HG02943 (cell line): ENCODE results near the gene LCE2B.
"Not testable (repeated sequence)": the region's sequence is repeated elsewhere in the genome, so short reads cannot be mapped to it uniquely, and the experiment has no call there.

ENCODE experiments used
- ATAC-seq: cut with Tn5 transposase; IDR thresholded peaks from one replicate; pipeline ENCODE4 v1.9.1; 2021; ENCODE audit warnings: mild to moderate bottlenecking, low read depth, moderate library complexity; ENCODE audit not compliant: unreplicated experiment

LCE2B gene, protein sequence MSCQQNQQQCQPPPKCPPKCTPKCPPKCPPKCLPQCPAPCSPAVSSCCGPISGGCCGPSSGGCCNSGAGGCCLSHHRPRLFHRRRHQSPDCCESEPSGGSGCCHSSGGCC

DNA sequence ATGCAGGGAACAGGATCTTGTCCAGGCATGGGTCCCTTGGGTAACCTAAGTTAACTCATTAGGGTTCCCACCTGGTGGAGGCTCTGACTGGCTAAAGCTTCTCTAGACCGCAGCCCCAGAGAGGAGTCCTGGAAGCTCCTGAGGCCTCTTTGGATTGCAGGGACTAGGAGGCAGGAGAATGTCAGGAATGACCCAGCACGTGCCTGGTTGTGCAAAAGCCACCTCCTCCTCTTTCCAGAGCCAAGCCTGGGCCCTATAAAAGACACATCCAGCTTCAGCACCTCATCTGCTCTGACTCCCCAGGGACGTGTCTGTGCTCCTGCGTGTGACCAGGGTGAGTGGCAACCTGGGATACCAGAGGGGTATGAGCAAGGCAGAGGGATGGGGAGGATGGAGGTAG is at the start of gene LCE2B:
LCE2B (plus strand) TSS at position 301 of the 400 bp plus-strand sequence. CDS start 721 bp downstream, outside the sequence.
- not testable (repeated sequence) for ATAC-seq

- no peak for ATAC-seq
Observed at GRCh38 chr1:152640351-152640750, 45.6 kb upstream of the LCE2B start.

GRCh38 chr1:152643945-152644344 is 42.0 kb upstream of the LCE2B start:
- no peak for ATAC-seq

DNA sequence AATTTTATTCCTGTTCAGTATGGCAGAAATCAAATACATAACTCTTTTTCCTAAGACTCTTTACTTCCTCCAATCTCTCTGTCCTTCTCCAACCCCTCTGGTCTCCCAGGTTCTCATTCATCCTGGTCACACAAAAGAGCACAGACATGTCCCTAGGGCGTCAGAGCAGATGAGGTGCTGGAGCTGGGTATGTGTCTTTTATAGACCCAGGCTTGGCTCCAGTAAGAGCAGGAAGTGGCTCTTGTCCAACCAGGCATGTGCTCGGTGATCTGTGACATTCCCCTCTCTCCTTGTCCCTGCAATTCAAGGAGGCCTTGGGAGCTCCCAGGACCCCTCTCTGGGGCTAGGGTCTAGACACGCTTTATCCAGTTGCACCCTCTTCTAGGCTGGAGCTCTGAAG is 40.8 kb upstream of the LCE2B start:
- ATAC-seq, result no peak

DNA sequence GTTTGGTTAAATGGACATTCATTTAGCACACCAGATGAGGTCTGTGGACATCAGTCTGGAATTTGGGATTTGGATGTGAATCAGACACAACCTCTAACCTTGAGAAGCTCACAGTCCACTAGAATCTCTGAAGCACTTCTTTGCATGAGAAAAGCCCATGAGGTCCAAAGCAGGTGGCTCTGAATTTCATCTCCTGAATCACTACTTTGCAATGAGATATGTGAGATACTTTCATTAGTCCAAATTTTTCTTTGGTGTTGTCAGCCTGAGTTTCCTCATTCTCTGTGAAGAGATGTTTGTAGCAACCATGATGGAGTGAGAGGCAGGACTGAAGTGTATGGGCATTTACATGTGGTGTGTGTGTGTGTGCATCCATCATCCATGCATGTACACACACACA is 39.3 kb upstream of the LCE2B start:
- no peak for ATAC-seq

DNA sequence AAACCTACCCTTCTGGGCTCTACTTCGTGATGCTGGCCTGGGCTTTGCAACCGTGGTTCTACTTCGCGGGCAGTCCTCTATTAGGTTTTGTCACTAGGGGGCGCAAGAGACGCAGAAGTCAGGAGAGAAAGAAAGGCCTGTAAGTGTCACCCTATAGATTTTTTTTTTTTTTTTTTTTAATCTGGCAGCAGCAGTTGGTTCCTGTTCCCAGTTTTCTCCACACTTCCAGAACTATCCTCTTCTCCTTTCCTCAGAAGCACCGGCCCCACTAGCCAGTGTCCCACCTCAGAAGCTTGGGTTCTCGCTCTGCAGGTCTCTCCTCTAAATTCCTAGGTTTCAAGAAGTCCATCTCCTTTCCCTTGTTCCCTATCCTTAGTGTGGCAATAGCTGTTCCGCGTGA is 31.8 kb upstream of the LCE2B start:
- no peak for ATAC-seq

- no peak for ATAC-seq
Observed at GRCh38 chr1:152656459-152656858, 29.5 kb upstream of the LCE2B start.

GRCh38 chr1:152657677-152658076 is 28.2 kb upstream of the LCE2B start:
- no peak for ATAC-seq

- ATAC-seq, result no peak
Observed at GRCh38 chr1:152658649-152659048, 27.3 kb upstream of the LCE2B start.

- no peak for ATAC-seq
Observed at GRCh38 chr1:152663098-152663497, 22.8 kb upstream of the LCE2B start, which contains the start of gene LCE2D. LCE2D (plus strand) TSS chr1:152663380; CDS start chr1:152664106, 726 bp downstream.

- not testable (repeated sequence) for ATAC-seq
Observed at GRCh38 chr1:152666171-152666570, 19.8 kb upstream of the LCE2B start.

- ATAC-seq, result no peak
Observed at GRCh38 chr1:152667648-152668047, 18.3 kb upstream of the LCE2B start.

DNA sequence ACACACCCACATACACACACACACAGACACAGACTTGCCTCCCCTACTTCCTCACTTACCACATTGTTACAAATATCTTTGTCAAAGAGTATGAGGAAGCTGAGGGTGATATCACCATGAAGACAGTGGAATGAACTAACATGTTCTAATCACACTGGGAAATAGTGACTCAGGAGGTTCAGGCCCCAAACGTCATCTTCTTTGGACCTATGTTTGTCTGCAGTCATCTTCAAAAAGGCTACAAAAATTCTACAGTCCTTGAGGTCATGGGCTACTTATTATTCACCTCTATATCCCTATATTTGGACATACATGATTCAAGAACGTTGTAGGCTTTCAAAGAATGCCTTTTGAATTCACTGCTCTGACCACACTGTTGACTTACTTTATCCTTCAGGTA is 12.9 kb upstream of the LCE2B start:
- ATAC-seq, result no peak

- not testable (repeated sequence) for ATAC-seq
Observed at GRCh38 chr1:152674983-152675382, 10.9 kb upstream of the LCE2B start, which contains the start of gene LCE2C. LCE2C (plus strand) TSS chr1:152675279; CDS start chr1:152676016, 737 bp downstream.

GRCh38 chr1:152679459-152679858 is 6.5 kb upstream of the LCE2B start:
- ATAC-seq, result no peak

GRCh38 chr1:152681616-152682015 is 4.3 kb upstream of the LCE2B start:
- ATAC-seq, result no peak

- ATAC-seq, result no peak
Observed at GRCh38 chr1:152683846-152684245, 2.1 kb upstream of the LCE2B start.

DNA sequence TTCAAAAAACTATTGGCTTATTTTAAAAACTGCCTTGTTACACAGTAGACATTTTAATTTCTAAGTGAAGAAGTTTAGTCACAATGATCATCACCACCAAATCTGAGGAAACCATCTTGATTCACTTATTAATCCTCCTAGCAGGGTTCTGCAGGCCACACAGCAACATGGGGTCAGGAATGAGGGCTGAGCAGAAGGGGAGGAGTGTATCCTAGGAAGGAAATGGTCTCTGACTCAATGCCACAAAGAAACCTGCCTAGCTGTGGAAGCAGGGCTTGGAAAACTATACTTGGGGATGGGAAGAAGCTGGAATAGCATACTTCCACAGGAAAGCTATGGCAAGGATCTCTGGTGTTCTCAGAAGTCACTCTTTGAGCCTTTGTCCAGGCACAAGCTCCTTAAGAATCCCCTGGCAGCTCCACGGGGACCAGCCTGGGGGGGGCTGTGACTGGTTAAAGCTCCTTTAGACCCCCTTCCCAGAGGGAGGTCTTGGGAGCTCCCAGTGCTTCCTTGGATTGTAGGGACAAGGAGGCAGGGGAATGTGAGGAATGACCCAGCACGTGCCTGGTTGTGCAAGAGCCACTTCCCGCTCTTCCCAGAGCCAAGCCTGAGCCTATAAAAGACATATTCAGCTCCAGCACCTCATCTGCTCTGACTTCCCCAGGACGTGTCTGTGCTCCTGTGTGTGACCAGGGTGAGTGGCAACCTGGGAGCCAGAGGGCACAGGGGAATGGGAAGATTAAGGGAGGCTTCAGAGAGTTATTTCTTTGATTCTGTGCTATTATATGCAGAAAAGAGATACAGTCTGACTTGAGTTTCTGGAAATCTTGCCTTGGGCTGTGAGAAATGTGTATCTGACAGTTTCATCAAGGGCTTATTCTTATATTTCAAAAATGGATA is 12.0 kb downstream of the LCE2B start, which contains the start of gene LCE2A:
LCE2A (plus strand) TSS at position 645 of the 900 bp plus-strand sequence. CDS start 557 bp downstream, outside the sequence.
- ATAC-seq, result no peak

GRCh38 chr1:152699746-152700145 is 13.8 kb downstream of the LCE2B start:
- ATAC-seq, result no peak

- ATAC-seq, result no peak
Observed at GRCh38 chr1:152707860-152708259, 21.9 kb downstream of the LCE2B start, which contains the start of gene LCE4A. LCE4A (plus strand) TSS chr1:152708160; CDS start chr1:152709076, 916 bp downstream.

DNA sequence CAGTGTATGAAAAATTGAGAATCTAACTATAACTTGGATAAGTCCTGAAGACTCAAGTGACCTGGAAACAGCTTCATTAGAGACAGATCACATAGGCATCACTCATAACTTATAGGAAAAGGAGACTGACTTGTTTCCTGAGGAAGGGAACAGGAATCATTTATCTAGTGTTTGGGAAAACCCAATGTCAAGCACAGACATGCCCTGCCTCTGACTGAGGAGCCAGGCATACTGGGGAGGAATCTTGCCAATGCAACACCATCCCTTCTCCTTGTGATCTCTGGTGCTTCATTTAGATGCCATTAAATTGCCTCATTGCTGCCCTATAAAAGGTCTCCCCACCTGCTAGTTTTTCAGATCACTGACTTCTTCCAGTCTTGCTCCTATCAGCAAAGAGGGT is 32.3 kb downstream of the LCE2B start:
- ATAC-seq, result no peak
